ENCODE measurements around the gene CPSF2. TPM values are rescaled to one million over a fixed set of nuclear protein-coding genes. Genes with fewer than 3 reads are reported as not detected.

CPSF2 gene
- total and polyA plus RNA-seq, 2 experiments from 2014 or later, result 23.3 to 39.6 TPM

DNA sequence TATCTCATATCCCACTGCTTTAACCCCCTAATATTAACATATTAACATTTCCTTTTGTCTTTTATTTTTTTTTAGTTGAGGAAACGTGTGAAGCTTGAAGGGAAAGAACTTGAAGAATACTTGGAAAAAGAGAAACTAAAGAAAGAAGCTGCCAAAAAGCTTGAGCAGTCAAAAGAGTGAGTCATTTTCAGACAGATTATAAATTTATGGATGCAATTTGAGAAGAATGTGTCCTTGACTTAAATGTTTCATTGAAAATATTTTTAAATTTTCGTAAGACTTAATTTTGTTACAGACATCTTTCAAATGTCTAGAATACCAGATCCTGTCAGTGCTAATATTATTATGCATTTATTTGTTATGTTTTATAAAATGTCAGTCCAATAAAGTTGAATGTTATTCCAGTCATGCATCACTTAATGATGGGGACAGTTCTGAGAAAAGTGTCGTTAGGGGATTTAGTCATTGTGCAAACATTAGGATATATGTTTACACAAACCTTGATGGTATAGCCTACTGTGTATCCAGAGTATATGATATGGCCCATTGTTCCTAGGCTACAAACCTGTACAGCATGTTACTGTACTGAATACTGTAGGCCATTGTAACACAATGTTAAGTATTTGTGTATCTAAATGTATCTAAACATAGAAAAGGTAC, 32.6 kb downstream of the CPSF2 start:
- H2AFZ ChIP-seq, result no peak overlapping the region
- H3K9me2 ChIP-seq (replicated peaks; ENCODE audit: insufficient read depth), result no peaks in the 10 kb centered on the region
- DNase-seq (ENCODE audit: low spot score), result no peak
- no peaks in the 10 kb centered on the region for H3K27me3 ChIP-seq
- H3K9me3 ChIP-seq (ENCODE audit: low read depth), result no peaks in the 10 kb centered on the region
- H3K27ac ChIP-seq, result no peak overlapping the region
- H3K79me2 ChIP-seq, result no peaks in the 10 kb centered on the region
- no peak overlapping the region for H3K4me2 ChIP-seq
- TF ChIP-seq EZH2 (IDR thresholded peaks at IDR 0.05; ENCODE audit: borderline replicate concordance) (no peak), EZH2phosphoT487 (IDR thresholded peaks at IDR 0.05; ENCODE audit: low read depth, severe bottlenecking, unreplicated experiment) (no peak)
- TF ChIP-seq, protein P1, sequence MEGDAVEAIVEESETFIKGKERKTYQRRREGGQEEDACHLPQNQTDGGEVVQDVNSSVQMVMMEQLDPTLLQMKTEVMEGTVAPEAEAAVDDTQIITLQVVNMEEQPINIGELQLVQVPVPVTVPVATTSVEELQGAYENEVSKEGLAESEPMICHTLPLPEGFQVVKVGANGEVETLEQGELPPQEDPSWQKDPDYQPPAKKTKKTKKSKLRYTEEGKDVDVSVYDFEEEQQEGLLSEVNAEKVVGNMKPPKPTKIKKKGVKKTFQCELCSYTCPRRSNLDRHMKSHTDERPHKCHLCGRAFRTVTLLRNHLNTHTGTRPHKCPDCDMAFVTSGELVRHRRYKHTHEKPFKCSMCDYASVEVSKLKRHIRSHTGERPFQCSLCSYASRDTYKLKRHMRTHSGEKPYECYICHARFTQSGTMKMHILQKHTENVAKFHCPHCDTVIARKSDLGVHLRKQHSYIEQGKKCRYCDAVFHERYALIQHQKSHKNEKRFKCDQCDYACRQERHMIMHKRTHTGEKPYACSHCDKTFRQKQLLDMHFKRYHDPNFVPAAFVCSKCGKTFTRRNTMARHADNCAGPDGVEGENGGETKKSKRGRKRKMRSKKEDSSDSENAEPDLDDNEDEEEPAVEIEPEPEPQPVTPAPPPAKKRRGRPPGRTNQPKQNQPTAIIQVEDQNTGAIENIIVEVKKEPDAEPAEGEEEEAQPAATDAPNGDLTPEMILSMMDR (IDR thresholded peaks at IDR 0.05; ENCODE audit: poor library complexity), result no peak
- no peaks in the 10 kb centered on the region for H4K20me1 ChIP-seq (ENCODE audit: insufficient read depth, poor library complexity, severe bottlenecking)
- H3K36me3 ChIP-seq (replicated peaks; ENCODE audit: insufficient read depth, low read depth), result no peaks in the 10 kb centered on the region
- WGBS (ENCODE audit: low lambda C conversion rate, missing lambda C conversion rate), result 87% methylated on average over 3 of the region's 3 CpGs
- H3K4me1 ChIP-seq (ENCODE audit: insufficient read depth), result no peaks in the 10 kb centered on the region
- no peak overlapping the region for H3K4me3 ChIP-seq

DNA sequence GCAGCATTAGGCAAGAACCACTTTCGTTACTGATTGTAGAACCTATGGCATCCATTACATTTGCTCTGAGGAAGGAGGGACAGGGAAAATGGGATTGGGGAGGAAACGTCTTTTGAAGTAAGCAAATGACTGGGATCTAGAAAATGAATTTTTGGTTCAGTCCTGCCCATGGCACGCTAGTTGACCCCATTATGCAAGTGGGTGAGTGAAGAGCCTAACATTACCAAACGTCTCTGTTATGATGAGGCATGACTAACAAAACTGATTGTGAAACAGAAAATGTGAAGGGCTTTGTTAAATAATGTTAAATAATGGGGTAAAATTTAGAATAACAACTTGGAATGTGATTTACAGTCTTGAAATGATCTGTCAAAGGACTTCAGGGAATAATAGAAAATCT, 38.9 kb downstream of the CPSF2 start:
- H3K27ac ChIP-seq, result no peak overlapping the region
- no peak overlapping the region for H3K4me3 ChIP-seq
- peaks cover 8% of the 10 kb centered on the region for H3K9me3 ChIP-seq (ENCODE audit: low read depth)
- H3K9me2 ChIP-seq (replicated peaks; ENCODE audit: insufficient read depth), result no peaks in the 10 kb centered on the region
- 84% methylated on average over 4 of the region's 4 CpGs for whole genome bisulfite sequencing (ENCODE audit: low lambda C conversion rate, missing lambda C conversion rate)
- H3K36me3 ChIP-seq (replicated peaks; ENCODE audit: insufficient read depth, low read depth), result peaks cover 9% of the 10 kb centered on the region
- H3K4me2 ChIP-seq, result no peak overlapping the region
- no peaks in the 10 kb centered on the region for H3K79me2 ChIP-seq
- no peak for TF ChIP-seq EZH2 (IDR thresholded peaks at IDR 0.05; ENCODE audit: borderline replicate concordance)
- TF ChIP-seq, protein P1 (IDR thresholded peaks at IDR 0.05; ENCODE audit: poor library complexity), result no peak
- TF ChIP-seq EZH2phosphoT487 (IDR thresholded peaks at IDR 0.05; ENCODE audit: low read depth, severe bottlenecking, unreplicated experiment), result no peak
- no peaks in the 10 kb centered on the region for H4K20me1 ChIP-seq (ENCODE audit: insufficient read depth, poor library complexity, severe bottlenecking)
- H2AFZ ChIP-seq, result no peak overlapping the region
- H3K27me3 ChIP-seq, result no peaks in the 10 kb centered on the region
- no peak for DNase-seq (ENCODE audit: low spot score)
- no peaks in the 10 kb centered on the region for H3K4me1 ChIP-seq (ENCODE audit: insufficient read depth)

DNA sequence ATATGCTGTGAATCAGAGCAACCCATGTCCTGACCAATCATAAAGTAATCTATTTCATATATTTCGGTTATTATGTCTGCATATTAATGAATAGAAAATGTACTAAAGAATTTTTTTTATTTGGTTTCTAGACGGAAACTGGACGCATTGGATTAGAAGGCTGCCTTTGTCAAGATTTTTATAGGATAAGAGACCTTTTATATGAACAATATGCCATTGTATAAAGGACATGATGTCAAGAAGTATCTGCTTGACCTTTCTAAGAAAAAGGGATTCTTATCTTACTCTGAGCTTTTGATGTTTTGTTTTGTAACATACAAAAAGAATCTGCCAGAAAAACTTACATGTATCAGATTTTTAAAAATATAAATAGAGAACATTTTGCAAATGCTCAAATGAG, 39.8 kb downstream of the CPSF2 start:
- H3K4me2 ChIP-seq, result no peak overlapping the region
- H3K4me1 ChIP-seq (ENCODE audit: insufficient read depth), result no peaks in the 10 kb centered on the region
- peaks cover 8% of the 10 kb centered on the region for H3K9me3 ChIP-seq (ENCODE audit: low read depth)
- H3K36me3 ChIP-seq (replicated peaks; ENCODE audit: insufficient read depth, low read depth), result peaks cover 9% of the 10 kb centered on the region
- H3K4me3 ChIP-seq, result no peak overlapping the region
- WGBS (ENCODE audit: low lambda C conversion rate, missing lambda C conversion rate), result 90% methylated on average over 3 of the region's 3 CpGs
- no peaks in the 10 kb centered on the region for H3K9me2 ChIP-seq (replicated peaks; ENCODE audit: insufficient read depth)
- no peak for DNase-seq (ENCODE audit: low spot score)
- H3K79me2 ChIP-seq, result no peaks in the 10 kb centered on the region
- no peak overlapping the region for H3K27ac ChIP-seq
- no peaks in the 10 kb centered on the region for H4K20me1 ChIP-seq (ENCODE audit: insufficient read depth, poor library complexity, severe bottlenecking)
- H2AFZ ChIP-seq, result no peak overlapping the region
- TF ChIP-seq EZH2 (IDR thresholded peaks at IDR 0.05; ENCODE audit: borderline replicate concordance) (no peak), EZH2phosphoT487 (IDR thresholded peaks at IDR 0.05; ENCODE audit: low read depth, severe bottlenecking, unreplicated experiment) (no peak)
- TF ChIP-seq, protein P1 (IDR thresholded peaks at IDR 0.05; ENCODE audit: poor library complexity), result no peak
- no peaks in the 10 kb centered on the region for H3K27me3 ChIP-seq
